Tibial nerve (tissue), 4 donors: Measurements from ENCODE around the gene RCAN1.
"Not testable (repeated sequence)": the region's sequence is repeated elsewhere in the genome, so short reads cannot be mapped to it uniquely, and the experiment has no call there.

Experiments used
- EP300 ChIP-seq, 2 donors: sonication (generic); formaldehyde crosslinking; IDR thresholded peaks; one replicate each; pipeline ENCODE4 v1.6.1; 2017; ENCODE audit warnings: antibody characterized with exemption in 2 of 2, mild to moderate bottlenecking in 1 of 2
- POLR2A ChIP-seq, 2 donors: fragments of 450-650 bp; IDR thresholded peaks; one replicate each; pipeline ENCODE4 v1.6.1; 2017; ENCODE audit warnings: antibody characterized with exemption in 2 of 2, mild to moderate bottlenecking in 2 of 2, moderate library complexity in 2 of 2
- TF ChIP-seq, protein P1 (sequence below), 5 experiments: fragments of 200-600 bp in 3 of 5; fragments of 450-650 bp in 2 of 5; sonication (generic) in 3 of 5; IDR thresholded peaks; one replicate each; pipeline ENCODE4 v1.5.1; 2016 to 2019; ENCODE audit warnings: antibody characterized with exemption in 5 of 5, mild to moderate bottlenecking in 3 of 5, moderate library complexity in 2 of 5

- TF ChIP-seq, protein P1, sequence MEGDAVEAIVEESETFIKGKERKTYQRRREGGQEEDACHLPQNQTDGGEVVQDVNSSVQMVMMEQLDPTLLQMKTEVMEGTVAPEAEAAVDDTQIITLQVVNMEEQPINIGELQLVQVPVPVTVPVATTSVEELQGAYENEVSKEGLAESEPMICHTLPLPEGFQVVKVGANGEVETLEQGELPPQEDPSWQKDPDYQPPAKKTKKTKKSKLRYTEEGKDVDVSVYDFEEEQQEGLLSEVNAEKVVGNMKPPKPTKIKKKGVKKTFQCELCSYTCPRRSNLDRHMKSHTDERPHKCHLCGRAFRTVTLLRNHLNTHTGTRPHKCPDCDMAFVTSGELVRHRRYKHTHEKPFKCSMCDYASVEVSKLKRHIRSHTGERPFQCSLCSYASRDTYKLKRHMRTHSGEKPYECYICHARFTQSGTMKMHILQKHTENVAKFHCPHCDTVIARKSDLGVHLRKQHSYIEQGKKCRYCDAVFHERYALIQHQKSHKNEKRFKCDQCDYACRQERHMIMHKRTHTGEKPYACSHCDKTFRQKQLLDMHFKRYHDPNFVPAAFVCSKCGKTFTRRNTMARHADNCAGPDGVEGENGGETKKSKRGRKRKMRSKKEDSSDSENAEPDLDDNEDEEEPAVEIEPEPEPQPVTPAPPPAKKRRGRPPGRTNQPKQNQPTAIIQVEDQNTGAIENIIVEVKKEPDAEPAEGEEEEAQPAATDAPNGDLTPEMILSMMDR (IDR thresholded peaks at IDR 0.05): not testable (repeated sequence)
- not testable (repeated sequence) for TF ChIP-seq POLR2A, EP300 (IDR thresholded peaks at IDR 0.05)
Observed at GRCh38 chr21:34568801-34569200, 46.1 kb downstream of the RCAN1 start.
